K562 (cell line): Measurements from ENCODE around the gene CUEDC2. TPM values are rescaled to one million over a fixed set of nuclear protein-coding genes. Genes with fewer than 3 reads are reported as not detected.

Experiments used
- BACH1 ChIP-seq: fragments of 200-800 bp; sonication (Bioruptor generic); IDR thresholded peaks from 2 replicates; pipeline ENCODE4 v1.6.1; 2016; ENCODE audit warnings: missing genetic modification characterization, missing compliant biosample characterization
- BDP1 ChIP-seq: IDR thresholded peaks from 3 replicates; pipeline ENCODE4 v1.6.1; 2011; ENCODE audit not compliant: insufficient read length, insufficient read depth
- COPS2 ChIP-seq: fragments of 450-650 bp; conservative IDR thresholded peaks from 2 replicates; pipeline ENCODE4 v1.6.1; 2016; ENCODE audit warnings: mild to moderate bottlenecking, moderate library complexity
- DACH1 ChIP-seq: fragments of 450-650 bp; IDR thresholded peaks from 2 replicates; pipeline ENCODE4 v1.6.1; 2018; ENCODE audit not compliant: partially characterized antibody
- HSF4 ChIP-seq: fragments of 250-450 bp; sonication (Bioruptor Pico); IDR thresholded peaks from 2 replicates; pipeline ENCODE4 v2.1.2; 2022; ENCODE audit warnings: mild to moderate bottlenecking, moderate library complexity, borderline replicate concordance
- KAT2B ChIP-seq: IDR thresholded peaks from one replicate; pipeline ENCODE4 v1.6.1; 2012; ENCODE audit warnings: low read depth, mild to moderate bottlenecking, control low read depth, inconsistent platforms, low read length, moderate library complexity
- MEF2D ChIP-seq: conservative IDR thresholded peaks from 2 replicates; pipeline ENCODE4 v1.6.1; 2016; ENCODE audit warnings: low read depth, missing genetic modification characterization, missing compliant biosample characterization
- NCOA2 ChIP-seq, 2 experiments: fragments of 450-650 bp; IDR thresholded peaks; 2 replicates each; pipeline ENCODE4 v1.6.1; 2018; ENCODE audit warnings: mild to moderate bottlenecking in 2 of 2, moderate library complexity in 1 of 2; ENCODE audit not compliant: partially characterized antibody in 2 of 2
- NFIC ChIP-seq: fragments of 450-650 bp; IDR thresholded peaks from 2 replicates; pipeline ENCODE4 v1.6.1; 2017; ENCODE audit warnings: mild to moderate bottlenecking, inconsistent platforms
- NR2C1 ChIP-seq, 2 experiments: fragments of 450-650 bp; IDR thresholded peaks; 2 replicates each; pipeline ENCODE4 v1.6.1; 2017; ENCODE audit warnings: mild to moderate bottlenecking in 2 of 2, antibody characterized with exemption in 1 of 2, inconsistent platforms in 1 of 2, missing compliant biosample characterization in 1 of 2, missing genetic modification characterization in 1 of 2
- PCBP1 ChIP-seq: fragments of 200-400 bp; formaldehyde crosslinking; IDR thresholded peaks from 2 replicates; pipeline ENCODE4 v1.6.1; 2018; ENCODE audit warnings: mild to moderate bottlenecking, low read depth, low read length; ENCODE audit not compliant: poor library complexity, severe bottlenecking
- POLR2AphosphoS5 ChIP-seq: IDR thresholded peaks from 2 replicates; pipeline ENCODE4 v1.6.1; 2011; ENCODE audit warnings: mild to moderate bottlenecking, low read depth, low read length, moderate library complexity; ENCODE audit not compliant: control insufficient read depth, insufficient read depth
- PRMT5 ChIP-seq: sonication (generic); formaldehyde crosslinking; IDR thresholded peaks from 2 replicates; pipeline ENCODE4 v1.5.0; 2020; ENCODE audit warnings: missing genetic modification reagents
- PRPF4 ChIP-seq: fragments of 200-400 bp; formaldehyde crosslinking; IDR thresholded peaks from one replicate; pipeline ENCODE4 v1.6.1; 2017; ENCODE audit warnings: low read length, low read depth, mild to moderate bottlenecking; ENCODE audit not compliant: insufficient read depth, poor library complexity, severe bottlenecking
- PTBP1 ChIP-seq: fragments of 200-400 bp; formaldehyde crosslinking; IDR thresholded peaks from 2 replicates; pipeline ENCODE4 v1.6.1; 2017; ENCODE audit warnings: low read depth, low read length
- RAD51 ChIP-seq: fragments of 450-650 bp; IDR thresholded peaks from 2 replicates; pipeline ENCODE4 v1.7.1; 2016; ENCODE audit warnings: low read depth, mild to moderate bottlenecking, borderline replicate concordance
- SAP30 ChIP-seq: fragments of 200-600 bp; sonication (generic); IDR thresholded peaks from 2 replicates; pipeline ENCODE4 v1.6.1; 2012; ENCODE audit warnings: borderline replicate concordance, low read depth, mild to moderate bottlenecking, moderate library complexity, low read length, control low read depth, inconsistent platforms; ENCODE audit not compliant: insufficient read depth, poor library complexity, severe bottlenecking
- SMAD2 ChIP-seq: fragments of 150-350 bp; IDR thresholded peaks from 2 replicates; pipeline ENCODE4 v1.6.1; 2014; ENCODE audit warnings: low read depth, mild to moderate bottlenecking, low read length
- TEAD2 ChIP-seq: fragments of 450-650 bp; IDR thresholded peaks from 2 replicates; pipeline ENCODE4 v1.6.1; 2016; ENCODE audit warnings: missing genetic modification characterization, control low read depth, missing compliant biosample characterization
- ZC3H11A ChIP-seq: IDR thresholded peaks from 2 replicates; pipeline ENCODE4 v1.6.1; 2012; ENCODE audit warnings: low read depth, low read length, improper control_type of control experiment
- ZFP91 ChIP-seq: sonication (generic); formaldehyde crosslinking; IDR thresholded peaks from 2 replicates; pipeline ENCODE4 v1.8.0; 2022; ENCODE audit warnings: mild to moderate bottlenecking, missing genetic modification reagents
- ZKSCAN8 ChIP-seq: fragments of 200-800 bp; sonication (Bioruptor generic); IDR thresholded peaks from 2 replicates; pipeline ENCODE4 v1.6.1; 2016; ENCODE audit warnings: missing genetic modification characterization, missing compliant biosample characterization
- ZNF175 ChIP-seq: fragments of 200-800 bp; sonication (Bioruptor generic); IDR thresholded peaks from 2 replicates; pipeline ENCODE4 v1.6.1; 2016; ENCODE audit warnings: low read depth, mild to moderate bottlenecking, missing genetic modification characterization, missing compliant biosample characterization
- ZNF253 ChIP-seq: fragments of 250-450 bp; sonication (Bioruptor Pico); conservative IDR thresholded peaks from 2 replicates; pipeline ENCODE4 v1.6.1; 2021; ENCODE audit warnings: mild to moderate bottlenecking
- ZNF274 ChIP-seq: IDR thresholded peaks from 2 replicates; pipeline ENCODE4 v1.6.1; 2011; ENCODE audit warnings: low read depth, mild to moderate bottlenecking, low read length, moderate library complexity, borderline replicate concordance
- ZNF696 ChIP-seq: fragments of 250-450 bp; sonication (Bioruptor Pico); conservative IDR thresholded peaks from 2 replicates; pipeline ENCODE4 v1.4.0; 2020; ENCODE audit warnings: mild to moderate bottlenecking, moderate library complexity
- polyA plus RNA-seq, 8 experiments: library from polyadenylated mRNA; depleted of rRNA in 4 of 8; stranded (reverse) in 5 of 8; unstranded in 3 of 8; fragments of >200 nt; fragmentation: Nextera tagmentation in 2 of 8; fragmentation: Illumina TruSeq in 1 of 8; extraction: Ambion mirVana in 2 of 8; extraction: Trizol in 1 of 8; gene quantifications; 2 replicates each; pipeline versions ENCODE4 v1.2.1 to v1.2.3, GENCODE V29; 2011 to 2014; ENCODE audit warnings: inconsistent platforms in 1 of 8, missing spikeins in 1 of 8
- total RNA-seq, 7 experiments: library from RNA; depleted of rRNA in 6 of 7; stranded (reverse); fragments of >200 nt in 6 of 7; fragmentation: Illumina TruSeq in 2 of 7; extraction: Trizol in 2 of 7; gene quantifications; 2 replicates each; pipeline versions ENCODE4 v1.2.1 to v1.2.3, GENCODE V29; 2011 to 2021; ENCODE audit warnings: low replicate concordance in 1 of 7
- TF ChIP-seq, protein P1 (sequence below): IDR thresholded peaks from 3 replicates; pipeline ENCODE4 v1.6.1; 2011; ENCODE audit warnings: borderline replicate concordance, mild to moderate bottlenecking; ENCODE audit not compliant: insufficient read length, insufficient read depth

The CUEDC2 gene
- total and polyA plus RNA-seq, 9 of the 15 experiments (the other 6 are each of a cell fraction or from before 2014, with no cell fraction given): 8.5 to 48.9 (median 27.4) TPM

DNA sequence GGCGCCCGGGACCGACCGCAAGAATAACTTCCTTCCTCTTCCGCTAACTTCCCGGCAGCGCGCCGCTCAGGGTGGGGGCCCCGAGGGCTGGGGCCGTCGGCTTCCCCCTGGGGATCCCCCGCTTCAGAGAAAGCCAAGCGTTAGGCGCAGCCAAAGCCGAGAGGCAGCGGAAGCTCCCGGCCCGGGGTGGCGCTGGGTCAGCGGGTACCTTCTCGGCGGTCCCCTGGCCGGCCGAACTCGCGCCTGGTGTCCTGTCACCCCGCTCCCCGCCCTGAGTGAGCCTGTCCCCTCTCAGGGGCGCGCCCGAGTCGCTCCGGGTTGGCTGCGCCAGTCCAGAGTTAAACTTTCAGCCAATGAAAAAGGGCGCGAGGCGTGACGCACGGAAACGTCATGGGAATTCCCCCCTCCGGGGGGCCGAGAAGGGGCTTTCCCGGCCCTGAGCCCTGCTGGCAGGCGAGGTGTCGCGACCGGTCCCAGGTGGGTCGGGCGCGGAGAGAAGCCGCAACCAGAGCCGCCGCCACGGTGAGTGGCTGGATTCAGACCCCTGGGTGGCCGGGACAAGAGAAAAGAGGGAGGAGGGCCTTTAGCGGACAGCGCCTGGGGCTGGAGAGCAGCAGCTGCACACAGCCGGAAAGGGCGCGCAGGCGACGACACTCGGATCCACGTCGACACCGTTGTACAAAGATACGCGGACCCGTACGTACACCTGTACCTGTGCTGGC lies 38.1 kb downstream of the CUEDC2 start (continued):
- TF ChIP-seq ZNF274 (no peak), KAT2B (no peak), NCOA2 (IDR thresholded peaks at IDR 0.05; ENCODE audit: partially characterized antibody in 2 of 2) (no peak), RAD51 (no peak), BACH1 (tag) (no peak), POLR2AphosphoS5 (no peak), PRPF4 (no peak), SAP30 (peak; percentile 84), DACH1 (no peak), COPS2 (no peak), ZC3H11A (no peak), ZFP91 (no peak), PCBP1 (no peak), BDP1 (no peak), PRMT5 (no peak; the same call in 1 of the 2 replicates), ZKSCAN8 (CRISPR knock-in tag) (no peak), ZNF175 (CRISPR knock-in tag) (no peak), TEAD2 (tag) (no peak), MEF2D (tag) (no peak), ZNF696 (no peak), NFIC (peak; percentile 39; the same call in 1 of the 2 replicates), PTBP1 (no peak), NR2C1 (IDR thresholded peaks at IDR 0.05) (no peak), NR2C1 (tag; IDR thresholded peaks at IDR 0.05) (no peak), HSF4 (CRISPR knock-in tag) (no peak), ZNF253 (CRISPR knock-in tag) (no peak), SMAD2 (no peak)
- TF ChIP-seq, protein P1, sequence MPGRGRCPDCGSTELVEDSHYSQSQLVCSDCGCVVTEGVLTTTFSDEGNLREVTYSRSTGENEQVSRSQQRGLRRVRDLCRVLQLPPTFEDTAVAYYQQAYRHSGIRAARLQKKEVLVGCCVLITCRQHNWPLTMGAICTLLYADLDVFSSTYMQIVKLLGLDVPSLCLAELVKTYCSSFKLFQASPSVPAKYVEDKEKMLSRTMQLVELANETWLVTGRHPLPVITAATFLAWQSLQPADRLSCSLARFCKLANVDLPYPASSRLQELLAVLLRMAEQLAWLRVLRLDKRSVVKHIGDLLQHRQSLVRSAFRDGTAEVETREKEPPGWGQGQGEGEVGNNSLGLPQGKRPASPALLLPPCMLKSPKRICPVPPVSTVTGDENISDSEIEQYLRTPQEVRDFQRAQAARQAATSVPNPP: no peak
